Endodermal cell (in vitro differentiated cells): ENCODE measurements around the gene GBP7. TPM values are rescaled to one million over a fixed set of nuclear protein-coding genes. Genes with fewer than 3 reads are reported as not detected.

ENCODE experiments used
- DNase-seq: peaks from one replicate; pipeline ENCODE4 v3.0.0-alpha.2; 2017
- H3K27ac ChIP-seq: 2 replicates; pipeline ENCODE4 v1.5.1; 2013; ENCODE audit warnings: mild to moderate bottlenecking, low read depth, low read length, moderate library complexity
- H3K27me3 ChIP-seq: 2 replicates; pipeline ENCODE4 v1.6.1; 2013; ENCODE audit warnings: mild to moderate bottlenecking, low read length, moderate library complexity; ENCODE audit not compliant: insufficient read depth, control insufficient read depth, poor library complexity, severe bottlenecking
- H3K36me3 ChIP-seq: 2 replicates; pipeline ENCODE4 v1.7.0; 2013; ENCODE audit warnings: mild to moderate bottlenecking, low read length, moderate library complexity; ENCODE audit not compliant: control insufficient read depth, insufficient read depth
- H3K4me1 ChIP-seq: one replicate; pipeline ENCODE4 v1.7.0; 2013; ENCODE audit warnings: low read length; ENCODE audit not compliant: control insufficient read depth, insufficient read depth
- H3K4me3 ChIP-seq: 2 replicates; pipeline ENCODE4 v1.5.1; 2013; ENCODE audit warnings: mild to moderate bottlenecking, low read length, moderate library complexity
- H3K9ac ChIP-seq: 2 replicates; pipeline ENCODE4 v1.6.1; 2013; ENCODE audit warnings: mild to moderate bottlenecking, low read length, moderate library complexity; ENCODE audit not compliant: poor library complexity, severe bottlenecking; ENCODE audit errors: extremely low read depth
- H3K9me3 ChIP-seq: 2 replicates; pipeline ENCODE4 v1.6.1; 2013; ENCODE audit warnings: mild to moderate bottlenecking, low read length, moderate library complexity; ENCODE audit not compliant: control insufficient read depth
- H3K27ac Mint-ChIP-seq: 2 replicates; pipeline ENCODE4 v1.8.0; 2020; ENCODE audit warnings: mixed read lengths
- H3K27me3 Mint-ChIP-seq: 2 replicates; pipeline ENCODE4 v1.8.0; 2021; ENCODE audit warnings: mild to moderate bottlenecking, mixed read lengths; ENCODE audit not compliant: insufficient read depth
- H3K36me3 Mint-ChIP-seq: 2 replicates; pipeline ENCODE4 v1.8.0; 2020; ENCODE audit warnings: low read depth, mixed read lengths
- H3K4me1 Mint-ChIP-seq: 2 replicates; pipeline ENCODE4 v1.8.0; 2020; ENCODE audit warnings: mixed read lengths
- H3K4me3 Mint-ChIP-seq: 2 replicates; pipeline ENCODE4 v1.8.0; 2020; ENCODE audit warnings: mild to moderate bottlenecking, moderate library complexity, mixed read lengths
- H3K9me3 Mint-ChIP-seq: 2 replicates; pipeline ENCODE4 v1.8.0; 2020; ENCODE audit warnings: mild to moderate bottlenecking, mixed read lengths
- CTCF ChIP-seq: fragments of 200-600 bp; sonication (generic); conservative IDR thresholded peaks from 2 replicates; pipeline ENCODE4 v1.5.0; 2021; ENCODE audit warnings: antibody characterized with exemption, mild to moderate bottlenecking
- WGBS, 2 experiments: methylation state at CpG; one replicate each; pipeline versions ENCODE4 v1.1.5 to v1.1.7; 2013; ENCODE audit warnings: missing lambda C conversion rate in 2 of 2, mixed read lengths in 1 of 2; ENCODE audit not compliant: insufficient coverage in 1 of 2, insufficient read length in 1 of 2; 5-methylcytosine and 5-hydroxymethylcytosine counted together
- total RNA-seq, 2 donors: library from RNA; stranded (reverse); fragmentation: NEBNext Ultra II Directional in 1 of 2; extraction: Animal tissue kit (Norgen Biotek cat#: 25700) in 1 of 2; gene quantifications; 2 replicates in 1 of 2; 3 replicates in 1 of 2; pipeline ENCODE4 v1.2.1, GENCODE V29; 2021

The GBP7 gene
- total RNA-seq, 2 donors from 2014 or later = not detected

GRCh38 chr1:89199525-89200031 lies 23.8 kb upstream of the GBP7 start:
- no peaks in the 10 kb centered on the region for H3K27me3 Mint-ChIP-seq
- H3K36me3 Mint-ChIP-seq = no peaks in the 10 kb centered on the region
- peaks cover 31% of the 10 kb centered on the region for H3K4me1 Mint-ChIP-seq
- Histone ChIP-seq H3K4me3 (peak overlapping the region; percentile 7), H3K4me1 (peaks cover 7% of the 10 kb centered on the region), H3K36me3 (no peaks in the 10 kb centered on the region), H3K9me3 (peaks cover 10% of the 10 kb centered on the region), H3K27me3 (no peaks in the 10 kb centered on the region), H3K27ac (no peak overlapping the region), H3K9ac (no peak overlapping the region)
- peaks cover 10% of the 10 kb centered on the region for H3K9me3 Mint-ChIP-seq
- no peak for DNase-seq
- 100% methylated on average over 1 of the region's 1 CpG; no CpG with 5 or more reads in 1 of the 2 experiments for WGBS, 2 experiments
- no peak for TF ChIP-seq CTCF
- peak overlapping the region; percentile 39 for H3K4me3 Mint-ChIP-seq
- H3K27ac Mint-ChIP-seq = no peak overlapping the region

GRCh38 chr1:89198491-89199072 lies 22.8 kb upstream of the GBP7 start, which contains the start of gene GBP4:
Gene GBP4 (minus strand): TSS chr1:89198942. CDS start chr1:89198834, 108 bp downstream.
- H3K4me1 Mint-ChIP-seq = peaks cover 31% of the 10 kb centered on the region
- Histone ChIP-seq H3K27ac (no peak within 1 kb of the TSS), H3K27me3 (no peaks in the 10 kb centered on the region), H3K4me3 (peak within 1 kb of the TSS; percentile 59), H3K36me3 (no peaks in the 10 kb centered on the region), H3K4me1 (peaks cover 7% of the 10 kb centered on the region), H3K9ac (no peak within 1 kb of the TSS), H3K9me3 (peaks cover under 1% of the 10 kb centered on the region)
- 89 to 91% methylated on average over 20 to 21 of the region's 21 CpGs for WGBS, 2 experiments
- no peak for TF ChIP-seq CTCF
- peak within 1 kb of the TSS; percentile 87 for H3K27ac Mint-ChIP-seq
- H3K27me3 Mint-ChIP-seq = no peaks in the 10 kb centered on the region
- H3K9me3 Mint-ChIP-seq = peaks cover 2% of the 10 kb centered on the region
- H3K4me3 Mint-ChIP-seq = peak within 1 kb of the TSS; percentile 39
- peak; percentile 54 for DNase-seq
- H3K36me3 Mint-ChIP-seq = no peaks in the 10 kb centered on the region

GRCh38 chr1:89198081-89198480 lies 22.3 kb upstream of the GBP7 start:
- Mint-ChIP-seq H3K36me3 (no peaks in the 10 kb centered on the region), H3K4me1 (peaks cover 31% of the 10 kb centered on the region), H3K4me3 (peak overlapping the region; percentile 39), H3K27me3 (no peaks in the 10 kb centered on the region), H3K9me3 (no peaks in the 10 kb centered on the region), H3K27ac (peak overlapping the region; percentile 87)
- H3K9ac ChIP-seq = no peak overlapping the region
- no peaks in the 10 kb centered on the region for H3K27me3 ChIP-seq
- no peaks in the 10 kb centered on the region for H3K36me3 ChIP-seq
- DNase-seq = peak; percentile 53
- H3K9me3 ChIP-seq = no peaks in the 10 kb centered on the region
- TF ChIP-seq CTCF = no peak
- WGBS, 2 experiments = 77 to 92% methylated on average over 6 to 8 of the region's 8 CpGs
- no peak overlapping the region for H3K27ac ChIP-seq
- H3K4me1 ChIP-seq = peaks cover 7% of the 10 kb centered on the region
- H3K4me3 ChIP-seq = peak overlapping the region; percentile 59
